ENCODE results near the gene GYG2.
A peak's percentile ranks its signal among the peaks of the same experiment; 100 is the strongest.
"Not testable (repeated sequence)": the region's sequence is repeated elsewhere in the genome, so short reads cannot be mapped to it uniquely, and the experiment has no call there.

Gene GYG2

DNA sequence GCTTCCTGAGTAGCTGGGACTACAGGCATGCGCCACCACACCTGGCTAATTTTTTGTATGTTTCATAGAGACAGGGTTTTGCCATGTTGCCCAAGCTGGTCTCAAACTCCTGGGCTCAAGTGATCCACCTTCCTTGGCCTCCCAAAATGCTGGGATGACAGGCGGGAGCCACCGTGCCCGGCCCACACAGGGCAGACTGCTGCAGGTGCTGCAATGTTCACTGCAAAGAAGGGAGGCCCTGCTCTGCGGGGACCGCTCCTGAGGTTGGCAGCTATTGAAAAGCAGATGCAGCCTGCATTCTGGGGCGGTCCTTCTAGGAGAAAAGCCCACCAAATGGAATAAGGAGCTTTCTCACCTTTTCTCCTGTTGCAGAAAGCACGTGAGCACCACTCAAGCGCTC, 95.4 kb downstream of the GYG2 start:
- TF ChIP-seq, protein P1, sequence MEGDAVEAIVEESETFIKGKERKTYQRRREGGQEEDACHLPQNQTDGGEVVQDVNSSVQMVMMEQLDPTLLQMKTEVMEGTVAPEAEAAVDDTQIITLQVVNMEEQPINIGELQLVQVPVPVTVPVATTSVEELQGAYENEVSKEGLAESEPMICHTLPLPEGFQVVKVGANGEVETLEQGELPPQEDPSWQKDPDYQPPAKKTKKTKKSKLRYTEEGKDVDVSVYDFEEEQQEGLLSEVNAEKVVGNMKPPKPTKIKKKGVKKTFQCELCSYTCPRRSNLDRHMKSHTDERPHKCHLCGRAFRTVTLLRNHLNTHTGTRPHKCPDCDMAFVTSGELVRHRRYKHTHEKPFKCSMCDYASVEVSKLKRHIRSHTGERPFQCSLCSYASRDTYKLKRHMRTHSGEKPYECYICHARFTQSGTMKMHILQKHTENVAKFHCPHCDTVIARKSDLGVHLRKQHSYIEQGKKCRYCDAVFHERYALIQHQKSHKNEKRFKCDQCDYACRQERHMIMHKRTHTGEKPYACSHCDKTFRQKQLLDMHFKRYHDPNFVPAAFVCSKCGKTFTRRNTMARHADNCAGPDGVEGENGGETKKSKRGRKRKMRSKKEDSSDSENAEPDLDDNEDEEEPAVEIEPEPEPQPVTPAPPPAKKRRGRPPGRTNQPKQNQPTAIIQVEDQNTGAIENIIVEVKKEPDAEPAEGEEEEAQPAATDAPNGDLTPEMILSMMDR (IDR thresholded peaks at IDR 0.05; ENCODE audit: insufficient read depth, low read depth, low read length, missing control alignments) = no peak
- DNase-seq (ENCODE audit: low read depth) = no peak

DNA sequence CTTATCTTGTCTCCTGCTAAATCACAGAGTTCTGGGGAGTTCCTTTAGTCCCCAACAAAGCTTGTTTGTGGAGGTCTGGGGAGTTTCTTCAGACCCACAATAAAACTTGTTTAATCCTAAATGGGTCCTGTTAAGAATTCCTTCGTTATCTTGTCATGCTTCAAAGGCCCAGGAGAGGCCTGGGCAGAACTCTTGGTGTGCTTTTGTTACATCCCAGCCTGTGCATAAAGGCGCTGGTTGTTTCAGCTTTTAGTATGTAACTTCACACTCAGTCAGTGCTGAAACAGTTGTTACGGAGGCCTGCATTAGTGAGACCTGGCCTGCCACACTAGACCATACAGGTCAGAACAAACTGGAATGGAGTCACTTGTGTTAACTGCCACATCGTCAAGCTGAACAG, 97.5 kb downstream of the GYG2 start:
- DNase-seq (ENCODE audit: low read depth); H3K4me3 ChIP-seq (ENCODE audit: low read depth, low read length): not testable (repeated sequence)

More for the DNA sequence above, 95.4 kb downstream of the GYG2 start:
- no peak overlapping the region for H3K4me3 ChIP-seq (ENCODE audit: low read depth, low read length)

DNA sequence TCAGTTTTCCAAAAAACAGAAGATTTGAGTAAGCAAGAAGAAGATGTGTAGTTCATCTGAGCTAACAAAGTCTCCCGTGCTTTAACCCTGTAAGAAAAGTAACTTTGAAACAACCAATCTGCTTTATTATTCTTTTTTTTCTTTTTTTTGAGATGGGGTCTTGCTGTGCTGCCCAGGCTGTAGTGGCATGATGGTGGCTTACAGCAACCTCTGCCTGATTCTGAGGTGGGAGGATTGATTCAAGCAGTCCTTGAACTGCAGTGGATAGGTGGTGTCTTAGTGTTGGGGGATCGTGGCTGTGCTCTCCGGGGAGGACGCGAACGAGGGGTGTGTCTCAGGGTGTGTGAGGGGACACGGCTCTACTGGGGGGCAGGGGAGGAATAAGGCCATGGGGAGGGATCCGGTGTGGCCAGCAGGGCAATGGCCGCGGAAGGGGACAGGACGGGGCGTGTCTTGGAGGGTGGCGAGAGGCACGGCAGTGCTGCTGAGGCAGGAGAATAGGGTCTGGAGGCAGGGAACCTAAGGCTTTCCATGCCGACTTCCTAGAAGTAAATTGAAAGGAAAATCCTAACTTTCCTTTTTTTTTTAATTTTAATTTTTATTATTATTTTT, 98.0 kb downstream of the GYG2 start:
- no peak overlapping the region for H3K4me3 ChIP-seq (ENCODE audit: low read depth, low read length)

DNA sequence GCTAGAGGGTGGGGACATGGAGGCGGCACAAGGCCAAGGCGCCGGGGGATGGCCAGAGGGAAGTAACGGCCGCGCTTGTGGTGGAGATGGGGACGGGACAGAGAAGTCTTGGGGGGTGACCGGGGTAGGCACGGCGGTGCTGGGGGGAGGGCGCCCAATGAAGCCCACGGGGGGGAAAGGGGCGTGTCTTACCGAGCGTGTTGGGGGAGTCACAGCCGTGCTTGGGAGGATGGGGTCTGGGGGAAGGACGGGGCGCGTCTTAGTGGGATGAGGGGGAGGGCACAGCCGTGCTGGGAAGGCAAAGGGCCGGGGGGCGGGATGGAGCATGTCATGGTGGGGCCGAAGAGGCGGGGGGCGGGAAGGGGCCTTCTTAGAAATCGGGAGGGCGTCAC, 99.5 kb downstream of the GYG2 start:
- TF ChIP-seq, protein P1 (IDR thresholded peaks at IDR 0.05; ENCODE audit: insufficient read depth, low read depth, low read length, missing control alignments) = no peak
- H3K4me3 ChIP-seq (ENCODE audit: low read depth, low read length) = no peak overlapping the region
- no peak for DNase-seq (ENCODE audit: low read depth)

More for the DNA sequence above, 98.0 kb downstream of the GYG2 start:
- TF ChIP-seq, protein P1 (IDR thresholded peaks at IDR 0.05; ENCODE audit: insufficient read depth, low read depth, low read length, missing control alignments) = no peak
- no peak for DNase-seq (ENCODE audit: low read depth)

DNA sequence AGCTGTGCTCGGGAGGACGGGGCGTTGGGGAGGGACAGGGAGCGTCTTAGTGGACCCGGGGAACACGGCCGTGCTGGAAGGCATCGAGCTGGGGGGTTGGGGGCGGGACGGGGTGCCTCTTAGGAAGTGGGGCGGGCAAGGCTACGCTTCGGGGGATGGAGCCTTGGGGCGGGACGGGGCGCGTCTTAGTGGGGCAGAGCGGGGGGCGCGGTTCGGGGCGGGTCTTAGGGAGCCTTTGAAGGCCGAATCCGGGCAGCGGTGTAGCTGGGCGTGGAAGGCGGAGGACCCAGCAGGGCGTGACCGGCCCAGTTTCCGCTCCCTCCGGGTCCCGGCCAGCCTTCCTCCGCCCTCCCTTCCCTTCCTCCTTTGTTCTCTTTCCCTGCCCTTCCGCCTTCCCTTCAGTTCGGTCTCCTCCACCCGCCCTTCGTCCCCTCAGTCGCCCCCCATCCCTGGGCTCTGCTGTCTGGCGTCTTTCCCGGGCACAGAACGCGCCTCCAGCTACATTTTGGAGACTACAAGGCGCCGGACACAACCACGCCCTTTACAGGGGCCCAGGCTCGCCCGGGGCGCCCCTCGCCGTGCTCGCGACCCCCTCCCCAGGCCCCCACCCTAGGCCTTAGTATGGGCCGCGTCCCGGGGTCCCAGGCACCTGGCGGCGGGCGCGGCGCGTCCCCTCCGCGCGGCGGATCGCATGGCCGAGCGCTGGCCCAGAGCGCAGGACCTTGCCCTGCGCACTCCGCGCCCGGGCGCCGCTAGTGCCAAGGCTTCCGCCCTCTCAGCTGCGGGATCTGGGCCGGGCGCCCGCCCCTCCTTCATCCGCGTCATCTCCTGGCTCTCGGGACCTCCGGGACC, 100.1 kb downstream of the GYG2 start, which contains the start of gene ARSD:
TSS of gene ARSD (minus strand) at position 757 of the 852 bp plus-strand sequence. CDS start at position 693, 64 bp downstream.
- H3K4me3 ChIP-seq (ENCODE audit: low read depth, low read length) = peak within 1 kb of the TSS; percentile 66
- DNase-seq (ENCODE audit: low read depth) = peak; percentile 87
- TF ChIP-seq, protein P1 (IDR thresholded peaks at IDR 0.05; ENCODE audit: insufficient read depth, low read depth, low read length, missing control alignments) = no peak

DNA sequence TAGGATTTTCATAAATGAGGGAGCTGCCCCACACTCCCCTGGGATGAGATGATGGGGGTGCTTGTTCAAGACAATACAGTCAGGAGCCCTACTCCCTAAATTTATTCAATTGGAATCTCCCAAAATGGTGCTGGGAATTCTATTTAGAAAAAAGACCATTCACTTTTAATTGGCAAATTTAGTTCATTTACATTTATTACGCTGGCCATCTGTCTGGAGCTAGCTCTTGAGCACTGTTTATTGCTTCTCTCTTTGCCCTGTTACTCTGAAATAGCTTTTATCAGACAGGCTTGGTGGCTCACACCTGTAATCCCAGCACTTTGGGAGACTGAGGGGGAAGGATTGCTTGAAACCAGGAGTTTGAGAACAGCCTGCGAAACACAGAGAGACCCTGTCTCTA, 102.4 kb downstream of the GYG2 start:
- DNase-seq (ENCODE audit: low read depth) = no peak
- TF ChIP-seq, protein P1 (IDR thresholded peaks at IDR 0.05; ENCODE audit: insufficient read depth, low read depth, low read length, missing control alignments) = no peak
- H3K4me3 ChIP-seq (ENCODE audit: low read depth, low read length) = no peak overlapping the region

DNA sequence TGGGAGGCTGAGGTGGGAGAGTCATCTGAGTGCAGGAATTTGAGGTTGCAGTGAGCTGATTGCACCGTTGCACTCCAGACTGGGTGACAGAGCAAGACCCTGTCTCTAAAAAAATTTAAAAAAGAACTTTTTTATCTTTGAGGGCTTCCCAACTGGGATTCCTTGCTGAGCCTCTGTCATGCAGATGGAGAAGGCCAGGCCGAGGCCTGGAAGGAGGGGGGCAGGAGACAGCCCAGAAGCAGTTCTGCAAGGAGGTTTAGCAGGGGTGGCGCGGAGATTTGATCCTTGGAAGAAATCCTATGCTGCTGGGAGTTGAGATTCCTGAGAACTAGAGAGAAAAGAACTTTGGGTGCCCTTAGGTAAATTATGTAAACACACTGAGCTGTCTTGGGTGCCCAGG, 102.9 kb downstream of the GYG2 start:
- TF ChIP-seq, protein P1 (IDR thresholded peaks at IDR 0.05; ENCODE audit: insufficient read depth, low read depth, low read length, missing control alignments) = no peak
- DNase-seq (ENCODE audit: low read depth) = no peak
- H3K4me3 ChIP-seq (ENCODE audit: low read depth, low read length) = no peak overlapping the region

Data from GM12865 (cell line).